ENCODE measurements around the gene WDR87. TPM values are rescaled to one million over a fixed set of nuclear protein-coding genes. Genes with fewer than 3 reads are reported as not detected.

The WDR87 gene
- total RNA-seq, 6 donors from 2014 or later, result not detected

DNA sequence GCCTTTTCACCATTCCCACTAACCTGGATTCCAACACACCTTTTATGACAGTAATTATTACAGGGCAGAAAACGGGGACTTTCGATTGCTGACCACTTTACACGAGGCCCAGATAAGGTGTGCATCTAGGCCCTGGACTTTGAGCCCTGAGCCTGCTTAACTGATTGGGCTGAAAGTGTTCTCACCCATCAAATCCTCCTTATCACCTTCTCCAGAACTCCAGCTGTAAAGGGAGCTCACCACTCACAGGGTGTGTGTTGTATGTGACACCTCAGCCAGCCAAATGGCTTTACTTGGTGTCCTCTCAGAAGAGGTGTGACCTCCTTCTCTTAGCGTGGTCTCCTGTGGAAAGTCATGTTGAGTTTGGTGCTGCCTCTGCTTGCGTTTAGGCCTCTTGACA, 37.1 kb upstream of the WDR87 start:
- Histone ChIP-seq H3K36me3 (no peaks in the 10 kb centered on the region), H3K9me3 (no peaks in the 10 kb centered on the region), H3K27ac (no peak overlapping the region), H3K27me3 (no peaks in the 10 kb centered on the region), H3K4me3 (no peak overlapping the region), H3K4me1 (peaks cover 0 to 8% (median 4%) of the 10 kb centered on the region in 4 donors)
- TF ChIP-seq EP300 (IDR thresholded peaks at IDR 0.05) (no peak), POLR2AphosphoS5 (IDR thresholded peaks at IDR 0.05) (no peak), POLR2A (IDR thresholded peaks at IDR 0.05) (no peak)
- TF ChIP-seq, protein P1, sequence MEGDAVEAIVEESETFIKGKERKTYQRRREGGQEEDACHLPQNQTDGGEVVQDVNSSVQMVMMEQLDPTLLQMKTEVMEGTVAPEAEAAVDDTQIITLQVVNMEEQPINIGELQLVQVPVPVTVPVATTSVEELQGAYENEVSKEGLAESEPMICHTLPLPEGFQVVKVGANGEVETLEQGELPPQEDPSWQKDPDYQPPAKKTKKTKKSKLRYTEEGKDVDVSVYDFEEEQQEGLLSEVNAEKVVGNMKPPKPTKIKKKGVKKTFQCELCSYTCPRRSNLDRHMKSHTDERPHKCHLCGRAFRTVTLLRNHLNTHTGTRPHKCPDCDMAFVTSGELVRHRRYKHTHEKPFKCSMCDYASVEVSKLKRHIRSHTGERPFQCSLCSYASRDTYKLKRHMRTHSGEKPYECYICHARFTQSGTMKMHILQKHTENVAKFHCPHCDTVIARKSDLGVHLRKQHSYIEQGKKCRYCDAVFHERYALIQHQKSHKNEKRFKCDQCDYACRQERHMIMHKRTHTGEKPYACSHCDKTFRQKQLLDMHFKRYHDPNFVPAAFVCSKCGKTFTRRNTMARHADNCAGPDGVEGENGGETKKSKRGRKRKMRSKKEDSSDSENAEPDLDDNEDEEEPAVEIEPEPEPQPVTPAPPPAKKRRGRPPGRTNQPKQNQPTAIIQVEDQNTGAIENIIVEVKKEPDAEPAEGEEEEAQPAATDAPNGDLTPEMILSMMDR (IDR thresholded peaks at IDR 0.05), result no peak
- ATAC-seq (ENCODE audit: low FRiP score in 2 of 2), result no peak
- DNase-seq, result no peak
- WGBS, 2 donors, result 86 to 90% methylated on average over 5 of the region's 5 CpGs

DNA sequence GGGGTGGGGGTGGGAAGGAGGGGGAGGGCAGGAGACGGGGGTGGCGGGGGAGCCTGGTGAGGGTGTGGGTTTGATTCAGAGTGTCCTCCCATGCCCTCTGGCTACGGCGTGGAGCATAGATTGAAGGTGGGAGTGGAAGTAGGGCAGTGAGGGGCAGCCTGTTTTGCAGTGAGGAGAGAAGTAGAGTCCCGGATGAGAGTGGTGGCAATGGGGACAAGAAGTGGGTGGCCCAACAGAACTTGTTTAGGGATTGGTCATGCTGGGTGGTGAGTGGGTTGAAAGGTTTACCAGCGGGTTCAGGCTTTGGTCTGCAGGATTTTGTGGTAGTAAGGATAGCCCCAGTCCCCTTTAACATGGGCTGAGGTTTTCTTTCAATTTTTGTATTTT, 36.1 kb upstream of the WDR87 start:
- Histone ChIP-seq H3K4me1 (peaks cover 0 to 8% (median 4%) of the 10 kb centered on the region in 4 donors), H3K4me3 (no peak overlapping the region), H3K36me3 (no peaks in the 10 kb centered on the region), H3K27ac (no peak overlapping the region), H3K27me3 (no peaks in the 10 kb centered on the region), H3K9me3 (no peaks in the 10 kb centered on the region)
- DNase-seq (no peak), ATAC-seq (ENCODE audit: low FRiP score in 2 of 2) (no peak)
- 77 to 86% methylated on average over 6 of the region's 6 CpGs for WGBS, 2 donors
- TF ChIP-seq POLR2A (IDR thresholded peaks at IDR 0.05) (no peak), EP300 (IDR thresholded peaks at IDR 0.05) (no peak), POLR2AphosphoS5 (IDR thresholded peaks at IDR 0.05) (no peak)
- TF ChIP-seq, protein P1 (IDR thresholded peaks at IDR 0.05), result no peak

GRCh38 chr19:37941782-37942515, 35.6 kb upstream of the WDR87 start:
- Histone ChIP-seq H3K4me3 (no peak overlapping the region), H3K9me3 (no peaks in the 10 kb centered on the region), H3K27ac (no peak overlapping the region), H3K36me3 (no peaks in the 10 kb centered on the region), H3K4me1 (peaks cover 0 to 8% (median 4%) of the 10 kb centered on the region in 4 donors), H3K27me3 (no peaks in the 10 kb centered on the region)
- ATAC-seq (ENCODE audit: low FRiP score in 2 of 2) (no peak), DNase-seq (no peak)
- whole genome bisulfite sequencing, 2 donors, result 64 to 72% methylated on average over 12 of the region's 12 CpGs
- no peak for TF ChIP-seq POLR2AphosphoS5 (IDR thresholded peaks at IDR 0.05)
- no peak for TF ChIP-seq POLR2A (IDR thresholded peaks at IDR 0.05)
- TF ChIP-seq EP300 (IDR thresholded peaks at IDR 0.05), result no peak
- TF ChIP-seq, protein P1 (IDR thresholded peaks at IDR 0.05), result no peak

- no peak overlapping the region for H3K27ac ChIP-seq
- no peaks in the 10 kb centered on the region for H3K27me3 ChIP-seq
- WGBS, 2 donors, result 81 to 95% methylated on average over 1 of the region's 1 CpG
- TF ChIP-seq POLR2A (IDR thresholded peaks at IDR 0.05), result no peak
- TF ChIP-seq POLR2AphosphoS5 (IDR thresholded peaks at IDR 0.05), result no peak
- TF ChIP-seq, protein P1 (IDR thresholded peaks at IDR 0.05), result no peak
- TF ChIP-seq EP300 (IDR thresholded peaks at IDR 0.05), result no peak
- no peak for DNase-seq
- no peak overlapping the region for H3K4me3 ChIP-seq
- H3K36me3 ChIP-seq, result no peaks in the 10 kb centered on the region
- peaks cover 0 to 13% (median 10%) of the 10 kb centered on the region in 4 donors for H3K4me1 ChIP-seq
- peaks cover 0 to 10% (median 5%) of the 10 kb centered on the region in 4 donors for H3K9me3 ChIP-seq
- ATAC-seq (ENCODE audit: low FRiP score in 2 of 2), result no peak
These were observed 32.0 kb upstream of the WDR87 start for GRCh38 chr19:37938353-37938752.

- no peak for DNase-seq
- no peak for ATAC-seq (ENCODE audit: low FRiP score in 2 of 2)
- Histone ChIP-seq H3K27ac (no peak overlapping the region), H3K36me3 (no peaks in the 10 kb centered on the region), H3K4me3 (no peak overlapping the region), H3K27me3 (no peaks in the 10 kb centered on the region), H3K9me3 (peaks cover 0 to 10% (median 5%) of the 10 kb centered on the region in 4 donors), H3K4me1 (peaks cover 0 to 21% (median 14%) of the 10 kb centered on the region in 4 donors)
- WGBS, 2 donors, result 100% methylated on average over 2 of the region's 2 CpGs
- TF ChIP-seq POLR2A (IDR thresholded peaks at IDR 0.05) (no peak), EP300 (IDR thresholded peaks at IDR 0.05) (no peak), POLR2AphosphoS5 (IDR thresholded peaks at IDR 0.05) (no peak)
- TF ChIP-seq, protein P1 (IDR thresholded peaks at IDR 0.05), result no peak
These were observed 30.5 kb upstream of the WDR87 start for GRCh38 chr19:37936886-37937285.

Measured in upper lobe of left lung (tissue), 6 donors.